ENCODE measurements around the gene ATXN7L1. TPM values are rescaled to one million over a fixed set of nuclear protein-coding genes. Genes with fewer than 3 reads are reported as not detected.
"Not testable (repeated sequence)": the region's sequence is repeated elsewhere in the genome, so short reads cannot be mapped to it uniquely, and the experiment has no call there.

Gene ATXN7L1
- total and polyA plus RNA-seq, 4 donors = 4.2 to 22.5 (median 8.5) TPM

GRCh38 chr7:105699568-105700236, 176.7 kb downstream of the ATXN7L1 start:
- ATAC-seq (ENCODE audit: insufficient read depth, low FRiP score) = no peak
- no peak for DNase-seq
- no peak overlapping the region for H3K9ac ChIP-seq (ENCODE audit: insufficient read depth in 1 of 2, low read length in 2 of 2)
- 93 to 95% methylated on average over 8 of the region's 8 CpGs for WGBS, 2 donors
- no peaks in the 10 kb centered on the region for H3K27me3 ChIP-seq (ENCODE audit: control insufficient read depth in 3 of 3, insufficient read depth in 3 of 3, low read length in 2 of 3)
- H3K36me3 ChIP-seq (ENCODE audit: control insufficient read depth in 4 of 4, insufficient read depth in 4 of 4, low read length in 4 of 4) = peaks cover 0 to 1% (median 0%) of the 10 kb centered on the region in 4 donors
- no peak overlapping the region for H3K27ac ChIP-seq (ENCODE audit: low read depth in 1 of 2, low read length in 1 of 2)
- H3K4me3 ChIP-seq = no peak overlapping the region
- no peaks in the 10 kb centered on the region for H3K9me3 ChIP-seq (ENCODE audit: control insufficient read depth in 4 of 4, insufficient read depth in 3 of 4, low read length in 3 of 4)
- no peak for TF ChIP-seq CTCF (IDR thresholded peaks at IDR 0.05; ENCODE audit: control extremely low read depth, extremely low read depth)
- no peaks in the 10 kb centered on the region for H3K4me1 ChIP-seq (ENCODE audit: control insufficient read depth in 5 of 5, insufficient read depth in 5 of 5, low read length in 5 of 5)

GRCh38 chr7:105698531-105698930, 177.9 kb downstream of the ATXN7L1 start:
- H3K9me3 ChIP-seq (ENCODE audit: control insufficient read depth in 4 of 4, insufficient read depth in 3 of 4, low read length in 3 of 4) = no peaks in the 10 kb centered on the region
- no peak overlapping the region for H3K4me3 ChIP-seq
- no peaks in the 10 kb centered on the region for H3K27me3 ChIP-seq (ENCODE audit: control insufficient read depth in 3 of 3, insufficient read depth in 3 of 3, low read length in 2 of 3)
- peaks cover 0 to 1% (median 0%) of the 10 kb centered on the region in 4 donors for H3K36me3 ChIP-seq (ENCODE audit: control insufficient read depth in 4 of 4, insufficient read depth in 4 of 4, low read length in 4 of 4)
- 96 to 98% methylated on average over 6 of the region's 6 CpGs for WGBS, 2 donors
- no peak overlapping the region for H3K9ac ChIP-seq (ENCODE audit: insufficient read depth in 1 of 2, low read length in 2 of 2)
- no peak for ATAC-seq (ENCODE audit: insufficient read depth, low FRiP score)
- no peak for DNase-seq
- no peak overlapping the region for H3K27ac ChIP-seq (ENCODE audit: low read depth in 1 of 2, low read length in 1 of 2)
- H3K4me1 ChIP-seq (ENCODE audit: control insufficient read depth in 5 of 5, insufficient read depth in 5 of 5, low read length in 5 of 5) = no peaks in the 10 kb centered on the region
- no peak for TF ChIP-seq CTCF (IDR thresholded peaks at IDR 0.05; ENCODE audit: control extremely low read depth, extremely low read depth)

GRCh38 chr7:105697753-105698152, 178.6 kb downstream of the ATXN7L1 start:
- H3K9me3 ChIP-seq (ENCODE audit: control insufficient read depth in 4 of 4, insufficient read depth in 3 of 4, low read length in 3 of 4) = no peaks in the 10 kb centered on the region
- no peak overlapping the region for H3K27ac ChIP-seq (ENCODE audit: low read depth in 1 of 2, low read length in 1 of 2)
- no peaks in the 10 kb centered on the region for H3K27me3 ChIP-seq (ENCODE audit: control insufficient read depth in 3 of 3, insufficient read depth in 3 of 3, low read length in 2 of 3)
- DNase-seq (no peak), ATAC-seq (ENCODE audit: insufficient read depth, low FRiP score) (no peak)
- TF ChIP-seq CTCF (IDR thresholded peaks at IDR 0.05; ENCODE audit: control extremely low read depth, extremely low read depth) = no peak
- H3K9ac ChIP-seq (ENCODE audit: insufficient read depth in 1 of 2, low read length in 2 of 2) = no peak overlapping the region
- peaks cover 0 to 1% (median 0%) of the 10 kb centered on the region in 4 donors for H3K36me3 ChIP-seq (ENCODE audit: control insufficient read depth in 4 of 4, insufficient read depth in 4 of 4, low read length in 4 of 4)
- no peaks in the 10 kb centered on the region for H3K4me1 ChIP-seq (ENCODE audit: control insufficient read depth in 5 of 5, insufficient read depth in 5 of 5, low read length in 5 of 5)
- WGBS, 2 donors = 86 to 87% methylated on average over 5 of the region's 5 CpGs
- H3K4me3 ChIP-seq = no peak overlapping the region

GRCh38 chr7:105697169-105697568, 179.2 kb downstream of the ATXN7L1 start:
- WGBS, 2 donors = 89 to 91% methylated on average over 11 of the region's 11 CpGs
- ATAC-seq (ENCODE audit: insufficient read depth, low FRiP score); H3K9ac ChIP-seq (ENCODE audit: insufficient read depth in 1 of 2, low read length in 2 of 2): not testable (repeated sequence)

More at GRCh38 chr7:105697169-105697568, 179.2 kb downstream of the ATXN7L1 start:
- H3K9me3 ChIP-seq (ENCODE audit: control insufficient read depth in 4 of 4, insufficient read depth in 3 of 4, low read length in 3 of 4); H3K27me3 ChIP-seq (ENCODE audit: control insufficient read depth in 3 of 3, insufficient read depth in 3 of 3, low read length in 2 of 3); DNase-seq; H3K4me1 ChIP-seq (ENCODE audit: control insufficient read depth in 5 of 5, insufficient read depth in 5 of 5, low read length in 5 of 5); H3K27ac ChIP-seq (ENCODE audit: low read depth in 1 of 2, low read length in 1 of 2); H3K36me3 ChIP-seq (ENCODE audit: control insufficient read depth in 4 of 4, insufficient read depth in 4 of 4, low read length in 4 of 4); H3K4me3 ChIP-seq: not testable (repeated sequence)

Data from lung (tissue), 12 donors.